Amygdala (tissue), 56 donors: ENCODE data around the gene DTX1.

ENCODE experiments used
- DNase-seq, 56 donors: peaks; one replicate each; lab custom pipeline; 2025; lab: John Stamatoyannopoulos, UW

The DTX1 gene

GRCh38 chr12:113054948-113055486, 1.5 kb upstream of the DTX1 start:
- no peak for DNase-seq

- no peak for DNase-seq
These were observed 743 bp upstream of the DTX1 start for GRCh38 chr12:113055594-113056380.

- DNase-seq: no peak
These were observed 224 bp upstream of the DTX1 start for GRCh38 chr12:113056381-113056630.

- DNase-seq: peak in 4 of 56 donors; percentile 21 to 36 (median 26)
These were observed 1.3 kb downstream of the DTX1 start for GRCh38 chr12:113057565-113058485.

GRCh38 chr12:113058553-113058952, 2.0 kb downstream of the DTX1 start:
- no peak for DNase-seq

GRCh38 chr12:113059071-113059595, 2.6 kb downstream of the DTX1 start:
- no peak for DNase-seq

GRCh38 chr12:113060336-113060960, 3.9 kb downstream of the DTX1 start:
- DNase-seq: no peak

GRCh38 chr12:113061061-113061694, 4.6 kb downstream of the DTX1 start:
- peak in 1 of 56 donors; percentile 27 for DNase-seq

GRCh38 chr12:113062502-113063395, 6.2 kb downstream of the DTX1 start:
- no peak for DNase-seq

GRCh38 chr12:113063396-113064350, 7.1 kb downstream of the DTX1 start:
- no peak for DNase-seq

GRCh38 chr12:113064395-113065125, 8.0 kb downstream of the DTX1 start:
- no peak for DNase-seq

- no peak for DNase-seq
These were observed 8.8 kb downstream of the DTX1 start for GRCh38 chr12:113065126-113066007.

- peak in 32 of 56 donors; percentile 7 to 78 (median 41) for DNase-seq
These were observed 10.4 kb downstream of the DTX1 start for GRCh38 chr12:113066813-113067400.

GRCh38 chr12:113067987-113068935, 11.7 kb downstream of the DTX1 start:
- DNase-seq: no peak

- no peak for DNase-seq
These were observed 12.6 kb downstream of the DTX1 start for GRCh38 chr12:113069149-113069548.
